ENCODE measurements around the gene DLK1.

DNA sequence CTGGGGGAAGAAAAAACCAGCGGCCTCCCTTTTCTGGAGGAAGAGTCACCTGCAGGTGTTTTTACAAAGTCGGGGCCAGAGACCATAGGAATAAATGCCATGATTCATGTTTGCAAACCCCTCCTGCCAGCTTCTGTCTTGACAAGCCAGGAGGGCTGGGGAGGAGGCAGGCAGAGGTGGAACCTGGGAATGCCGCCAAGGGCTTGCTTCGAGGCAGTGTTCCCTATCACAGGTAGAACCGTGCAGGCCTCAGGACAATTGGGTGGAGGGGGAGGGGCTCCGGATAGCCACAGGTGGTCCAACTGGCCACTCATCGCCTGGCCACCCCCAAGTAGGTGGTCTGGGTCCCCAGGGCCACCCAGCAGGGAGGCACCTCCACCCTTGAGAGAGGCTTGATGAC is 14.2 kb upstream of the DLK1 start:
- TF ChIP-seq, protein P1, sequence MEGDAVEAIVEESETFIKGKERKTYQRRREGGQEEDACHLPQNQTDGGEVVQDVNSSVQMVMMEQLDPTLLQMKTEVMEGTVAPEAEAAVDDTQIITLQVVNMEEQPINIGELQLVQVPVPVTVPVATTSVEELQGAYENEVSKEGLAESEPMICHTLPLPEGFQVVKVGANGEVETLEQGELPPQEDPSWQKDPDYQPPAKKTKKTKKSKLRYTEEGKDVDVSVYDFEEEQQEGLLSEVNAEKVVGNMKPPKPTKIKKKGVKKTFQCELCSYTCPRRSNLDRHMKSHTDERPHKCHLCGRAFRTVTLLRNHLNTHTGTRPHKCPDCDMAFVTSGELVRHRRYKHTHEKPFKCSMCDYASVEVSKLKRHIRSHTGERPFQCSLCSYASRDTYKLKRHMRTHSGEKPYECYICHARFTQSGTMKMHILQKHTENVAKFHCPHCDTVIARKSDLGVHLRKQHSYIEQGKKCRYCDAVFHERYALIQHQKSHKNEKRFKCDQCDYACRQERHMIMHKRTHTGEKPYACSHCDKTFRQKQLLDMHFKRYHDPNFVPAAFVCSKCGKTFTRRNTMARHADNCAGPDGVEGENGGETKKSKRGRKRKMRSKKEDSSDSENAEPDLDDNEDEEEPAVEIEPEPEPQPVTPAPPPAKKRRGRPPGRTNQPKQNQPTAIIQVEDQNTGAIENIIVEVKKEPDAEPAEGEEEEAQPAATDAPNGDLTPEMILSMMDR (IDR thresholded peaks at IDR 0.05) = no peak
- TF ChIP-seq PHF8 (IDR thresholded peaks at IDR 0.05; ENCODE audit: borderline replicate concordance, low read depth) = no peak
- TF ChIP-seq JUNB (IDR thresholded peaks at IDR 0.05) = no peak
- no peak for TF ChIP-seq POLR2A (IDR thresholded peaks at IDR 0.05; ENCODE audit: low read length)
- TF ChIP-seq CBX2 (IDR thresholded peaks at IDR 0.05; ENCODE audit: borderline replicate concordance, low read depth) = no peak
- TF ChIP-seq POLR2AphosphoS2 (conservative IDR thresholded peaks at IDR 0.05; ENCODE audit: low read length) = no peak
- no peak for TF ChIP-seq CHD4 (IDR thresholded peaks at IDR 0.05; ENCODE audit: borderline replicate concordance)
- TF ChIP-seq, protein P2, sequence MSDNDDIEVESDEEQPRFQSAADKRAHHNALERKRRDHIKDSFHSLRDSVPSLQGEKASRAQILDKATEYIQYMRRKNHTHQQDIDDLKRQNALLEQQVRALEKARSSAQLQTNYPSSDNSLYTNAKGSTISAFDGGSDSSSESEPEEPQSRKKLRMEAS (IDR thresholded peaks at IDR 0.05) = no peak
- no peak for TF ChIP-seq ESRRA (IDR thresholded peaks at IDR 0.05; ENCODE audit: borderline replicate concordance, low read length)
- TF ChIP-seq RAD21 (conservative IDR thresholded peaks at IDR 0.05 in 1 of 2, IDR thresholded peaks at IDR 0.05 in 1 of 2) = no peak
- TF ChIP-seq, protein P3, sequence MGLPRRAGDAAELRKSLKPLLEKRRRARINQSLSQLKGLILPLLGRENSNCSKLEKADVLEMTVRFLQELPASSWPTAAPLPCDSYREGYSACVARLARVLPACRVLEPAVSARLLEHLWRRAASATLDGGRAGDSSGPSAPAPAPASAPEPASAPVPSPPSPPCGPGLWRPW (IDR thresholded peaks at IDR 0.05) = no peak
- TF ChIP-seq, protein P4, sequence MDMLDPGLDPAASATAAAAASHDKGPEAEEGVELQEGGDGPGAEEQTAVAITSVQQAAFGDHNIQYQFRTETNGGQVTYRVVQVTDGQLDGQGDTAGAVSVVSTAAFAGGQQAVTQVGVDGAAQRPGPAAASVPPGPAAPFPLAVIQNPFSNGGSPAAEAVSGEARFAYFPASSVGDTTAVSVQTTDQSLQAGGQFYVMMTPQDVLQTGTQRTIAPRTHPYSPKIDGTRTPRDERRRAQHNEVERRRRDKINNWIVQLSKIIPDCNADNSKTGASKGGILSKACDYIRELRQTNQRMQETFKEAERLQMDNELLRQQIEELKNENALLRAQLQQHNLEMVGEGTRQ (IDR thresholded peaks at IDR 0.05) = no peak
- TF ChIP-seq, protein P5, sequence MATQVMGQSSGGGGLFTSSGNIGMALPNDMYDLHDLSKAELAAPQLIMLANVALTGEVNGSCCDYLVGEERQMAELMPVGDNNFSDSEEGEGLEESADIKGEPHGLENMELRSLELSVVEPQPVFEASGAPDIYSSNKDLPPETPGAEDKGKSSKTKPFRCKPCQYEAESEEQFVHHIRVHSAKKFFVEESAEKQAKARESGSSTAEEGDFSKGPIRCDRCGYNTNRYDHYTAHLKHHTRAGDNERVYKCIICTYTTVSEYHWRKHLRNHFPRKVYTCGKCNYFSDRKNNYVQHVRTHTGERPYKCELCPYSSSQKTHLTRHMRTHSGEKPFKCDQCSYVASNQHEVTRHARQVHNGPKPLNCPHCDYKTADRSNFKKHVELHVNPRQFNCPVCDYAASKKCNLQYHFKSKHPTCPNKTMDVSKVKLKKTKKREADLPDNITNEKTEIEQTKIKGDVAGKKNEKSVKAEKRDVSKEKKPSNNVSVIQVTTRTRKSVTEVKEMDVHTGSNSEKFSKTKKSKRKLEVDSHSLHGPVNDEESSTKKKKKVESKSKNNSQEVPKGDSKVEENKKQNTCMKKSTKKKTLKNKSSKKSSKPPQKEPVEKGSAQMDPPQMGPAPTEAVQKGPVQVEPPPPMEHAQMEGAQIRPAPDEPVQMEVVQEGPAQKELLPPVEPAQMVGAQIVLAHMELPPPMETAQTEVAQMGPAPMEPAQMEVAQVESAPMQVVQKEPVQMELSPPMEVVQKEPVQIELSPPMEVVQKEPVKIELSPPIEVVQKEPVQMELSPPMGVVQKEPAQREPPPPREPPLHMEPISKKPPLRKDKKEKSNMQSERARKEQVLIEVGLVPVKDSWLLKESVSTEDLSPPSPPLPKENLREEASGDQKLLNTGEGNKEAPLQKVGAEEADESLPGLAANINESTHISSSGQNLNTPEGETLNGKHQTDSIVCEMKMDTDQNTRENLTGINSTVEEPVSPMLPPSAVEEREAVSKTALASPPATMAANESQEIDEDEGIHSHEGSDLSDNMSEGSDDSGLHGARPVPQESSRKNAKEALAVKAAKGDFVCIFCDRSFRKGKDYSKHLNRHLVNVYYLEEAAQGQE (IDR thresholded peaks at IDR 0.05) = no peak
- TF ChIP-seq, protein P6, sequence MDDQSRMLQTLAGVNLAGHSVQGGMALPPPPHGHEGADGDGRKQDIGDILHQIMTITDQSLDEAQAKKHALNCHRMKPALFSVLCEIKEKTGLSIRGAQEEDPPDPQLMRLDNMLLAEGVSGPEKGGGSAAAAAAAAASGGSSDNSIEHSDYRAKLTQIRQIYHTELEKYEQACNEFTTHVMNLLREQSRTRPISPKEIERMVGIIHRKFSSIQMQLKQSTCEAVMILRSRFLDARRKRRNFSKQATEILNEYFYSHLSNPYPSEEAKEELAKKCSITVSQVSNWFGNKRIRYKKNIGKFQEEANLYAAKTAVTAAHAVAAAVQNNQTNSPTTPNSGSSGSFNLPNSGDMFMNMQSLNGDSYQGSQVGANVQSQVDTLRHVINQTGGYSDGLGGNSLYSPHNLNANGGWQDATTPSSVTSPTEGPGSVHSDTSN (IDR thresholded peaks at IDR 0.05) = no peak

Measured in A549 (cell line).